Endothelial cell of umbilical vein (primary cell): ENCODE results near the gene HBG2. TPM values are rescaled to one million over a fixed set of nuclear protein-coding genes. Genes with fewer than 3 reads are reported as not detected.

ENCODE experiments used
- BruUV-seq: library from RNA; stranded (reverse); fragments of 400-500 nt; replicated peaks from 2 replicates; lab custom pipeline; 2021; lab: Mats Ljungman, UMichigan
- CTCF ChIA-PET: fragments of 300-600, 350-600 bp; sonication (Branson Sonifier 250); formaldehyde crosslinking; loops from one replicate; lab custom pipeline; 2021; ENCODE audit warnings: antibody characterized with exemption, inconsistent platforms; lab: Charles Lee
- POLR2A ChIA-PET: fragments of 300-600, 350-600 bp; sonication (Branson Sonifier 250); formaldehyde crosslinking; loops from one replicate; lab custom pipeline; 2021; ENCODE audit warnings: antibody characterized with exemption, inconsistent platforms; lab: Charles Lee
- DNase-seq: peaks from one replicate; pipeline ENCODE4 v3.0.0-alpha.2; 2011; ENCODE audit warnings: low read depth, low spot score
- FAIRE-seq: peaks from 2 replicates; lab custom pipeline; 2011; peaks lifted over from hg19 to GRCh38; lab: Jason Lieb, UNC
- H2AFZ ChIP-seq: 2 replicates; pipeline ENCODE4 v1.6.0; 2012; ENCODE audit warnings: low read depth, low read length, control low read depth, inconsistent platforms
- H3K27ac ChIP-seq: 2 replicates; pipeline ENCODE4 v1.5.1; 2011; ENCODE audit warnings: low read depth, mild to moderate bottlenecking, control low read depth, low read length, moderate library complexity; ENCODE audit not compliant: insufficient read depth
- H3K27me3 ChIP-seq, 2 experiments: 2 replicates each; pipeline versions ENCODE4 v1.6.0 to v1.6.1; 2011; ENCODE audit warnings: low read length in 2 of 2, mixed read lengths in 1 of 2; ENCODE audit not compliant: control insufficient read depth in 2 of 2, insufficient read depth in 2 of 2
- H3K36me3 ChIP-seq, 2 experiments: 2 replicates in 1 of 2; 3 replicates in 1 of 2; pipeline ENCODE4 v1.5.1; 2011; ENCODE audit warnings: low read length in 2 of 2, mild to moderate bottlenecking in 1 of 2, moderate library complexity in 1 of 2; ENCODE audit not compliant: control insufficient read depth in 2 of 2, insufficient read depth in 2 of 2; ENCODE audit errors: extremely low read depth in 1 of 2
- H3K4me1 ChIP-seq: 3 replicates; pipeline ENCODE4 v1.5.1; 2011; ENCODE audit warnings: mild to moderate bottlenecking, low read length; ENCODE audit not compliant: control insufficient read depth, insufficient read depth; ENCODE audit errors: extremely low read depth
- H3K4me2 ChIP-seq: 2 replicates; pipeline ENCODE4 v1.6.1; 2011; ENCODE audit warnings: low read length, control low read depth, mixed read lengths; ENCODE audit not compliant: insufficient read depth
- H3K4me3 ChIP-seq, 3 experiments: fragments of 200-600 bp in 1 of 3; sonication (generic), shearing (Covaris generic) in 1 of 3; replicated peaks in 1 of 3; 2 replicates each; pipeline ENCODE4 v1.5.1; 2011 to 2016; ENCODE audit warnings: control low read depth in 3 of 3, low read length in 3 of 3, mild to moderate bottlenecking in 2 of 3, inconsistent platforms in 1 of 3, low read depth in 1 of 3, moderate library complexity in 1 of 3; ENCODE audit not compliant: insufficient read depth in 1 of 3
- H3K79me2 ChIP-seq: 2 replicates; pipeline ENCODE4 v1.6.0; 2012; ENCODE audit warnings: low read length, inconsistent platforms; ENCODE audit not compliant: control insufficient read depth, insufficient read depth
- H3K9ac ChIP-seq: replicated peaks from 2 replicates; pipeline ENCODE3; 2011; ENCODE audit warnings: low read length, control low read depth; ENCODE audit not compliant: insufficient read depth; ENCODE audit errors: extremely low read depth
- H3K9me1 ChIP-seq: replicated peaks from 3 replicates; pipeline ENCODE4 v1.6.0; 2011; ENCODE audit warnings: mild to moderate bottlenecking, low read length; ENCODE audit not compliant: control insufficient read depth, insufficient read depth; ENCODE audit errors: extremely low read depth
- H3K9me3 ChIP-seq: replicated peaks from 2 replicates; pipeline ENCODE4 v1.5.1; 2012; ENCODE audit warnings: low read length, inconsistent platforms; ENCODE audit not compliant: control insufficient read depth, insufficient read depth
- H4K20me1 ChIP-seq: replicated peaks from 2 replicates; pipeline ENCODE3; 2011; ENCODE audit warnings: mild to moderate bottlenecking, low read length; ENCODE audit not compliant: control insufficient read depth, insufficient read depth; ENCODE audit errors: extremely low read depth
- EZH2 ChIP-seq: IDR thresholded peaks from 2 replicates; pipeline ENCODE4 v1.6.1; 2012; ENCODE audit warnings: borderline replicate concordance, low read depth, mild to moderate bottlenecking, moderate library complexity, low read length, inconsistent platforms; ENCODE audit not compliant: severe bottlenecking
- FOS ChIP-seq: IDR thresholded peaks from 2 replicates; pipeline ENCODE4 v1.6.1; 2011; ENCODE audit warnings: mild to moderate bottlenecking, low read length, moderate library complexity, borderline replicate concordance; ENCODE audit not compliant: insufficient read depth
- GATA2 ChIP-seq: IDR thresholded peaks from 2 replicates; pipeline ENCODE4 v1.7.0; 2011; ENCODE audit warnings: low read depth, mild to moderate bottlenecking, moderate library complexity, mixed read lengths, low read length; ENCODE audit not compliant: insufficient read length, insufficient read depth
- MYC ChIP-seq: IDR thresholded peaks from one replicate; pipeline ENCODE4 v1.6.1; 2011; ENCODE audit warnings: mild to moderate bottlenecking, low read depth, low read length
- POLR2A ChIP-seq: IDR thresholded peaks from 2 replicates; pipeline ENCODE4 v1.6.1; 2012; ENCODE audit warnings: low read depth, mild to moderate bottlenecking, control low read depth, low read length
- POLR2AphosphoS5 ChIP-seq: IDR thresholded peaks from 2 replicates; pipeline ENCODE4 v1.6.1; 2012; ENCODE audit warnings: low read depth, mild to moderate bottlenecking, control low read depth, low read length, moderate library complexity; ENCODE audit not compliant: insufficient read depth
- dilution Hi-C: fragments of 300-500 bp; cut with MboI; formaldehyde crosslinking; loops from one replicate; pipeline ENCODE4 v1.15.0; 2019; ENCODE audit warnings: low sequenced_read_pairs; ENCODE audit not compliant: extremely low pct_ligation_motif_present
- intact Hi-C: fragments of 100-400 bp; cut with micrococcal nuclease; formaldehyde crosslinking; loops from one replicate; pipeline ENCODE4 v1.10.0; 2022
- polyA plus RNA-seq, 4 experiments: library from polyadenylated mRNA; depleted of rRNA in 3 of 4; stranded (reverse) in 3 of 4; unstranded in 1 of 4; fragments of >200 nt; gene quantifications; 2 replicates each; pipeline versions ENCODE4 v1.2.1 to v1.2.3, GENCODE V29; 2011 to 2012; ENCODE audit warnings: missing spikeins in 1 of 4
- total RNA-seq: library from RNA; stranded (reverse); gene quantifications from 2 replicates; pipeline ENCODE4 v1.2.3, GENCODE V29; 2021
- TF ChIP-seq, protein P1 (sequence below), 2 donors: IDR thresholded peaks; 1 replicate in 1 of 2; 2 replicates in 1 of 2; pipeline ENCODE4 v1.5.1; 2011; ENCODE audit warnings: low read length in 2 of 2, mild to moderate bottlenecking in 2 of 2, moderate library complexity in 2 of 2, control low read depth in 1 of 2, inconsistent platforms in 1 of 2, low read depth in 1 of 2; ENCODE audit not compliant: insufficient read depth in 1 of 2; ENCODE audit errors: extremely low read depth in 1 of 2
- TF ChIP-seq, protein P2 (sequence below): IDR thresholded peaks from 2 replicates; pipeline ENCODE4 v1.6.1; 2011; ENCODE audit not compliant: insufficient read depth, insufficient read length

The HBG2 gene
- total and polyA plus RNA-seq, 2 donors (not counting 3 experiments of a cell fraction or from before 2014, with no cell fraction given), result 1.2 TPM; not detected in 1

GRCh38 chr11:5243816-5244180, 10.8 kb downstream of the HBG2 start:
- Histone ChIP-seq H3K4me3 (no peak overlapping the region), H3K79me2 (no peaks in the 10 kb centered on the region), H3K36me3 (no peaks in the 10 kb centered on the region), H3K9ac (no peak overlapping the region), H2AFZ (no peak overlapping the region), H4K20me1 (no peaks in the 10 kb centered on the region), H3K4me2 (no peak overlapping the region), H3K9me3 (no peaks in the 10 kb centered on the region), H3K9me1 (no peaks in the 10 kb centered on the region), H3K27me3 (no peaks in the 10 kb centered on the region), H3K27ac (no peak overlapping the region), H3K4me1 (no peaks in the 10 kb centered on the region)
- CTCF ChIA-PET, result no interaction called here
- POLR2A ChIA-PET, result no interaction called here
- dilution Hi-C loops (no loop called here), intact Hi-C loops (no loop called here)
- no peak for DNase-seq
- TF ChIP-seq GATA2 (no peak), FOS (no peak), POLR2A (no peak), MYC (no peak), EZH2 (no peak), POLR2AphosphoS5 (no peak)
- TF ChIP-seq, protein P1, sequence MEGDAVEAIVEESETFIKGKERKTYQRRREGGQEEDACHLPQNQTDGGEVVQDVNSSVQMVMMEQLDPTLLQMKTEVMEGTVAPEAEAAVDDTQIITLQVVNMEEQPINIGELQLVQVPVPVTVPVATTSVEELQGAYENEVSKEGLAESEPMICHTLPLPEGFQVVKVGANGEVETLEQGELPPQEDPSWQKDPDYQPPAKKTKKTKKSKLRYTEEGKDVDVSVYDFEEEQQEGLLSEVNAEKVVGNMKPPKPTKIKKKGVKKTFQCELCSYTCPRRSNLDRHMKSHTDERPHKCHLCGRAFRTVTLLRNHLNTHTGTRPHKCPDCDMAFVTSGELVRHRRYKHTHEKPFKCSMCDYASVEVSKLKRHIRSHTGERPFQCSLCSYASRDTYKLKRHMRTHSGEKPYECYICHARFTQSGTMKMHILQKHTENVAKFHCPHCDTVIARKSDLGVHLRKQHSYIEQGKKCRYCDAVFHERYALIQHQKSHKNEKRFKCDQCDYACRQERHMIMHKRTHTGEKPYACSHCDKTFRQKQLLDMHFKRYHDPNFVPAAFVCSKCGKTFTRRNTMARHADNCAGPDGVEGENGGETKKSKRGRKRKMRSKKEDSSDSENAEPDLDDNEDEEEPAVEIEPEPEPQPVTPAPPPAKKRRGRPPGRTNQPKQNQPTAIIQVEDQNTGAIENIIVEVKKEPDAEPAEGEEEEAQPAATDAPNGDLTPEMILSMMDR (IDR thresholded peaks at IDR 0.05; ENCODE audit: extremely low read depth in 1 of 2, insufficient read depth in 1 of 2, low read depth in 1 of 2, low read length in 2 of 2), result no peak
- TF ChIP-seq, protein P2, sequence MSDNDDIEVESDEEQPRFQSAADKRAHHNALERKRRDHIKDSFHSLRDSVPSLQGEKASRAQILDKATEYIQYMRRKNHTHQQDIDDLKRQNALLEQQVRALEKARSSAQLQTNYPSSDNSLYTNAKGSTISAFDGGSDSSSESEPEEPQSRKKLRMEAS, result no peak
- no peak for FAIRE-seq
- no TSS peak for BruUV-seq
